NCI-H460 (cell line): ENCODE data around the gene PNPO. TPM values are rescaled to one million over a fixed set of nuclear protein-coding genes. Genes with fewer than 3 reads are reported as not detected.

Experiments used
- DNase-seq: peaks from one replicate; pipeline ENCODE4 v3.0.0-alpha.2; 2016; ENCODE audit warnings: low read depth; ENCODE audit errors: extremely low read depth
- polyA plus RNA-seq: library from polyadenylated mRNA; depleted of rRNA; stranded (reverse); fragments of >200 nt; gene quantifications from 2 replicates; pipeline ENCODE4 v1.2.3, GENCODE V29; 2014; cell fraction: nucleus; rRNA removed
- total RNA-seq: library from RNA; depleted of rRNA; stranded (reverse); fragments of >200 nt; shearing (Covaris generic); gene quantifications from 2 replicates; pipeline ENCODE4 v1.2.3, GENCODE V29; 2014; rRNA removed

The PNPO gene
- 23.2 and 28.6 TPM in 2 replicates for total RNA-seq
- polyA plus RNA-seq, result 26.0 and 26.6 TPM in 2 replicates

GRCh38 chr17:47941246-47942095, at the start of gene PNPO:
Gene PNPO (plus strand): TSS chr17:47941571. CDS start chr17:47941676, 105 bp downstream.
- DNase-seq, result peak; percentile 98

GRCh38 chr17:47894498-47895346, 46.6 kb upstream of the PNPO start:
- DNase-seq, result no peak

GRCh38 chr17:47895347-47895855, 46.0 kb upstream of the PNPO start:
- DNase-seq, result no peak

- peak; percentile 100 for DNase-seq
Observed at GRCh38 chr17:47895856-47896671, 45.3 kb upstream of the PNPO start, which contains the start of gene SP2. Gene SP2 (plus strand): TSS chr17:47896236. CDS start chr17:47896287, 51 bp downstream.

GRCh38 chr17:47896672-47897490, 44.5 kb upstream of the PNPO start:
- DNase-seq, result no peak

- DNase-seq, result no peak
Observed at GRCh38 chr17:47897561-47897960, 43.8 kb upstream of the PNPO start.

- DNase-seq, result no peak
Observed at GRCh38 chr17:47898241-47898640, 43.1 kb upstream of the PNPO start.

- no peak for DNase-seq
Observed at GRCh38 chr17:47899643-47900042, 41.7 kb upstream of the PNPO start.

GRCh38 chr17:47901423-47901822, 39.9 kb upstream of the PNPO start:
- no peak for DNase-seq

- DNase-seq, result no peak
Observed at GRCh38 chr17:47902039-47902744, 39.2 kb upstream of the PNPO start.

GRCh38 chr17:47905221-47905733, 36.1 kb upstream of the PNPO start:
- no peak for DNase-seq

GRCh38 chr17:47906443-47906842, 34.9 kb upstream of the PNPO start:
- DNase-seq, result no peak

GRCh38 chr17:47907932-47908562, 33.3 kb upstream of the PNPO start:
- DNase-seq, result no peak

- no peak for DNase-seq
Observed at GRCh38 chr17:47913050-47913449, 28.3 kb upstream of the PNPO start.

GRCh38 chr17:47914306-47914948, 26.9 kb upstream of the PNPO start:
- no peak for DNase-seq

GRCh38 chr17:47915776-47916398, 25.5 kb upstream of the PNPO start:
- no peak for DNase-seq
